OCI-LY1 (cell line): ENCODE data around the gene CAMTA1.

Experiments
- CTCF ChIP-seq: fragments of 200-600 bp; sonication (generic), shearing (Covaris generic); IDR thresholded peaks from 2 replicates; pipeline ENCODE4 v1.5.1; 2017; ENCODE audit warnings: mild to moderate bottlenecking, antibody characterized with exemption, low read length, moderate library complexity, mixed read lengths
- EZH2 ChIP-seq: fragments of 200-600 bp; sonication (generic), shearing (Covaris generic); IDR thresholded peaks from 2 replicates; pipeline ENCODE4 v1.8.0; 2017; ENCODE audit warnings: borderline replicate concordance, mixed run types, mild to moderate bottlenecking, antibody characterized with exemption, low read length, moderate library complexity, mixed read lengths

- TF ChIP-seq CTCF = no peak
- no peak for TF ChIP-seq EZH2
Measured at GRCh38 chr1:7329868-7330615, 544.8 kb downstream of the CAMTA1 start.
